Brain microvascular endothelial cell (primary cell): ENCODE data around the gene HMGXB3.
"Not testable (repeated sequence)": the region's sequence is repeated elsewhere in the genome, so short reads cannot be mapped to it uniquely, and the experiment has no call there.

Experiments used
- DNase-seq: peaks from one replicate; pipeline ENCODE4 v3.0.0-alpha.2; 2020
- H3K27ac ChIP-seq: fragments of 250-450 bp; sonication (Bioruptor Pico); 2 replicates; pipeline ENCODE4 v1.5.1; 2020; ENCODE audit warnings: mild to moderate bottlenecking, moderate library complexity
- H3K27me3 ChIP-seq: fragments of 250-450 bp; sonication (Bioruptor Pico); replicated peaks from 2 replicates; pipeline ENCODE4 v1.5.1; 2020; ENCODE audit warnings: mild to moderate bottlenecking
- H3K36me3 ChIP-seq: fragments of 250-450 bp; sonication (Bioruptor Pico); replicated peaks from 2 replicates; pipeline ENCODE4 v1.5.1; 2020; ENCODE audit warnings: mild to moderate bottlenecking
- H3K4me3 ChIP-seq: 2 replicates; pipeline ENCODE4 v1.5.1; 2011; ENCODE audit warnings: low read depth, mild to moderate bottlenecking, control low read depth, low read length, moderate library complexity
- in situ Hi-C: cut with HindIII; loops from 2 replicates; pipeline ENCODE4 v1.10.0; 2017; ENCODE audit warnings: low sequenced_read_pairs, low pct_ligation_motif_present
- TF ChIP-seq, protein P1 (sequence below): IDR thresholded peaks from 2 replicates; pipeline ENCODE4 v1.5.1; 2011; ENCODE audit warnings: low read depth, mild to moderate bottlenecking, moderate library complexity, low read length, control low read depth, inconsistent platforms; ENCODE audit errors: missing control alignments

Gene HMGXB3

DNA sequence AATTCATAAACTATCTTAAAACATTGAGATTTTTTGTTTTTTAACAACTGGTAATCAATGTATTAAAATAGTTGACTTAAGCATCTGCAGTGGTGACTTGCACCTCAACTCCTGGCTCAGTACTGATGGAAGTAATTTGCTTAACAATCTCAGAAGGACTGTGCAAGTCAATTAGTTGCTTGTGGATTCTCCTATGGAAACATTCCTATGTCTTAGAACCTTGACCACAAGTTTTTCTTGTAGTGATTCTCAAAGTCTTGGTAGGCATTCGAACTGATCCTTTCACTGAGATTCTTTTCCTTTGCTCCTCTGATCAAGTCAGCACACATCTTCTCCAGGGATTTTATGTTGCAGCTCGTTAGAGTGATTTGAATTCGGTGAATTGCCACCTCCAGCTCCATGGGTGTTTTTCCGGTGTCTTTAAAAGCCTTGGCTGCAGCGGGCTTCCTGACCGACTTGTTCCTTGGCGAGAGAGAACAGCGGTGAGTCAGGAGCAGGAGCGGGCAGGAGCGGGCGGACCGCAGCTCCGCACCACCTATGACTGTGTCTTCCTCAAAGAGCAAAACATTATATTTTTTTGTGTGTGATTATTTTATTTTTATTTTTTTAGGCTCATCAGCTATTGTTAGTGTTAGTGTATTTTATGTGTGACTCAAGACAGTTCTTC lies 21.1 kb downstream of the HMGXB3 start:
- DNase-seq, result peak; percentile 77
- TF ChIP-seq, protein P1, sequence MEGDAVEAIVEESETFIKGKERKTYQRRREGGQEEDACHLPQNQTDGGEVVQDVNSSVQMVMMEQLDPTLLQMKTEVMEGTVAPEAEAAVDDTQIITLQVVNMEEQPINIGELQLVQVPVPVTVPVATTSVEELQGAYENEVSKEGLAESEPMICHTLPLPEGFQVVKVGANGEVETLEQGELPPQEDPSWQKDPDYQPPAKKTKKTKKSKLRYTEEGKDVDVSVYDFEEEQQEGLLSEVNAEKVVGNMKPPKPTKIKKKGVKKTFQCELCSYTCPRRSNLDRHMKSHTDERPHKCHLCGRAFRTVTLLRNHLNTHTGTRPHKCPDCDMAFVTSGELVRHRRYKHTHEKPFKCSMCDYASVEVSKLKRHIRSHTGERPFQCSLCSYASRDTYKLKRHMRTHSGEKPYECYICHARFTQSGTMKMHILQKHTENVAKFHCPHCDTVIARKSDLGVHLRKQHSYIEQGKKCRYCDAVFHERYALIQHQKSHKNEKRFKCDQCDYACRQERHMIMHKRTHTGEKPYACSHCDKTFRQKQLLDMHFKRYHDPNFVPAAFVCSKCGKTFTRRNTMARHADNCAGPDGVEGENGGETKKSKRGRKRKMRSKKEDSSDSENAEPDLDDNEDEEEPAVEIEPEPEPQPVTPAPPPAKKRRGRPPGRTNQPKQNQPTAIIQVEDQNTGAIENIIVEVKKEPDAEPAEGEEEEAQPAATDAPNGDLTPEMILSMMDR, result no peak
- Histone ChIP-seq H3K4me3 (no peak overlapping the region), H3K27me3 (no peaks in the 10 kb centered on the region), H3K36me3 (peaks cover 54% of the 10 kb centered on the region), H3K27ac (peak overlapping the region; percentile 91)
- in situ Hi-C loops, result no loop called here

DNA sequence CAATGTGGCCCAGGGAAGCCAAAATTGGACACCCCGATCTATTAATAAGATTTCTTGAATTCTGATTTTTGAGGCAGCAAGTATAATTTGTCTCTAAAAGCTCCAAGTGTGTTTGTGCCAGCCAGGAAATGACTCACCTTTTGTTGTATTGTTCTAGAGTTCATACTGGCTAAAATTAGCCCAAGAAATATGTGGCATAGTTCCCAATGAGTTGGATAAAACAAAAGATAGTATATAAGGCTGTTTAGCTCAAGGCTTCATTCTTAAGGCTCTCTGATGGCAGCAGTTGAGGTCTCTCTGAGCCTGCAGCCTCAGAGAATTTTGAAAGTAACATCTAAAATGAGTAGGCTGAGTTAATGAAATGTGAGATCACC lies 21.6 kb downstream of the HMGXB3 start:
- TF ChIP-seq, protein P1, result no peak
- peak; percentile 79 for DNase-seq
- no peaks in the 10 kb centered on the region for H3K27me3 ChIP-seq
- H3K27ac ChIP-seq, result peak overlapping the region; percentile 91
- in situ Hi-C loops, result no loop called here
- H3K4me3 ChIP-seq, result no peak overlapping the region
- H3K36me3 ChIP-seq, result peaks cover 59% of the 10 kb centered on the region

DNA sequence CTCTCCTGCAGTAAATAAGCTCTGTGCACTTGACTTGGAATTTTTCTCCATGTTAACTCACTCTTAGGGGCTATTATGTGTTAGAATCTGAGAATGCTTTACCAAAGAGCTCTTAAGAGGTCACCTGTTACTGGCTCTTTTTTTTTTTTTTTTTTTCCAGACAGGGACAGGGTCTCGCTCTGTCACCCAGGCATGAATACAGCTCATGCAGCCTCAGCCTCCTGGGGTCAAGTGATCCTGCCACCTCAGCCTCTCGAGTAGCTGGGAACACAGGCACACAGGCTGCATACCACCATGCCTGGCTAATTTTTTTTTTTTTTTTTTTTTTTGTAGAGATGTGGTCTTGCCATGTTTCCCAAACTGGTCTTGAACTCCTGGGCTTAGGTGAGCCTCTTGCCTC lies 22.1 kb downstream of the HMGXB3 start:
- TF ChIP-seq, protein P1, result no peak
- DNase-seq, result no peak
- Histone ChIP-seq H3K27ac (peak overlapping the region; percentile 91), H3K4me3 (no peak overlapping the region), H3K27me3 (no peaks in the 10 kb centered on the region), H3K36me3 (peaks cover 60% of the 10 kb centered on the region)
- in situ Hi-C loops, result no loop called here

DNA sequence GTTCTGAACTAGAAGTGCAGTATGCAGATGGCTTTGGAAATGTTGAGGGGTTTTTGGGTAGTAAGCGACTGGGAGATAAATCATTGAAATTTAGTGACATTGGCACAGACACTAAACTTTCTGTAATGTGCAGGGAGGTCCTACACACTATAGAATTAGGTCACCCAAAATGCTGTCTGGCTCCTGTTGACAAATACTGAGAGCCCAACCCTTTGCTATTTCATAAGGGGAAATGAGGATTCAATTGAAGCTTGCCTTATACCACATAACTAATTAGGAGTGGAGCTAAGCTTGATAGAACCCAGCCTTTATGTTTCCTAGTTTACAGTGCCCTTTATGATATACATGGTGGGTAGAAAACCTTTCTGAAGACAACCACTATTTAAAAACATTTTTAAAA lies 22.6 kb downstream of the HMGXB3 start:
- H3K4me3 ChIP-seq, result no peak overlapping the region
- DNase-seq, result no peak
- TF ChIP-seq, protein P1, result no peak
- no peaks in the 10 kb centered on the region for H3K27me3 ChIP-seq
- peaks cover 65% of the 10 kb centered on the region for H3K36me3 ChIP-seq
- H3K27ac ChIP-seq, result peak overlapping the region; percentile 2
- in situ Hi-C loops, result no loop called here

DNA sequence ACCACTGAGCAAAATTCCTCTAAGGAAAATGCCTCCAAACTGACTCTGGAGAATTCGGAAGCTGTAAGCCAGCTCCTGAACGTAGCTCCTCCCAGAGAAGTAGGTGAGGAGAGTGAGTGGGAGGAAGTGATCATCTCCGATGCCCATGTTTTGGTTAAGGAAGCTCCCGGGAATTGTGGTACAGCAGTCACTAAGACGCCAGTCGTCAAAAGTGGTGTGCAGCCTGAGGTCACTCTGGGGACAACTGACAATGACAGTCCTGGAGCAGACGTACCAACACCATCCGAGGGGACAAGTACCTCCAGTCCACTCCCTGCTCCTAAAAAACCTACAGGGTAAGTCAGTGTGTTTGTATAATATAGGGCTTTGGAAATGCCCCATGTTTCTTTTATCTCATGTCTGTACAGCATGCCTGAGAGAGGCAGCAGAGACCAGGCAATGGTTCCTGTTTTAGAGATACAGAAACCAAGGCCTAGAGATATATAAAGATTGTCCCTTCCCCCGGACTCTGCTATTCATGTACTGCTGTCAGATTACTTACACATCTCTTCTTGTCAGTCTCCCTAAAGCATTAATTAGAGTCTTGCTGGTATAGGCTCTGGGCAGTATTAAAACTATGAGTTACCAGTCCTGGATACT lies 23.9 kb downstream of the HMGXB3 start:
- TF ChIP-seq, protein P1, result no peak
- in situ Hi-C loops, result no loop called here
- DNase-seq, result no peak
- no peak overlapping the region for H3K4me3 ChIP-seq
- H3K27ac ChIP-seq, result no peak overlapping the region
- H3K36me3 ChIP-seq, result peaks cover 65% of the 10 kb centered on the region
- no peaks in the 10 kb centered on the region for H3K27me3 ChIP-seq

DNA sequence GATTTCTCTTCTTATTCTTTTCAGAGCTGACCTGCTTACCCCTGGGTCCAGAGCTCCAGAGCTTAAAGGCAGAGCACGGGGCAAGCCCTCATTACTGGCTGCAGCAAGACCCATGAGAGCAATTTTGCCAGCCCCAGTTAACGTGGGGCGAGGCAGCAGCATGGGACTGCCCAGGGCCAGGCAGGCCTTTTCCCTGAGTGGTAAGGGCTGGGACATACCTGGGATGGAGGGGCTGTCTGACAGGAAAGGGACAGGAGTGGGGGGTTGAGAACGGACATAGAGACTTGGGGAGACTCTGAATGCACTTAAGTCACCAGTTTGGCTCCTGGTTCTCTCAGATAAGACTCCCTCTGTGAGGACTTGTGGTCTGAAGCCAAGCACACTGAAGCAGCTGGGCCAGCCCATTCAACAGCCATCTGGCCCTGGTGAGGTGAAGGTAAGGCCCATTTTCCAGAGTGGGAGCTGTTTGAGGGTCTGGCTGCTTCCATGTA lies 26.2 kb downstream of the HMGXB3 start:
- Histone ChIP-seq H3K27me3 (no peaks in the 10 kb centered on the region), H3K27ac (no peak overlapping the region), H3K36me3 (peaks cover 71% of the 10 kb centered on the region), H3K4me3 (no peak overlapping the region)
- DNase-seq, result no peak
- in situ Hi-C loops, result no loop called here
- TF ChIP-seq, protein P1, result no peak

DNA sequence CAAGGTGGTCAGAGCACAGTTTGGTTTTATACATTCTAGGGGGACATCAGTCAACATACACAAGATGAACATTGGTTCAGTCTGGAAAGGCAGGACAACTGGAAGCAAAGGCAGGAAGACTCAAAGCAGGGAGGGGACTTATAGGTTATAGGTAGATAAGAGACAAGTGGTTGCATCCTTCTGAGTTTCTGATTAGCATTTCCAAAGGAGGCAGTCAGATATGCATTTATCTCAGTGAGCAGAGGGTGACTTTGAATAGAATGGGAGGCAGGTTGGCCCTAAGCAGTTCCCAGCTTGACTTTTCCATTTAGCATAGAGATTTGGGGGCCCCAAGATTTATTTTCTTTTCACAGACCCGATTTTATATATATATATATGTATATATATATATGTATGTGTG lies 27.5 kb downstream of the HMGXB3 start:
- in situ Hi-C loops, DNase-seq, H3K27ac ChIP-seq, H3K27me3 ChIP-seq, H3K4me3 ChIP-seq: not testable (repeated sequence)
- peaks cover 82% of the 10 kb centered on the region for H3K36me3 ChIP-seq
